Bladder microvascular endothelial cell (primary cell): ENCODE results near the gene GPR87. TPM values are rescaled to one million over a fixed set of nuclear protein-coding genes. Genes with fewer than 3 reads are reported as not detected.

Source experiments
- total RNA-seq: library from RNA; depleted of rRNA; stranded (reverse); fragments of >200 nt; gene quantifications from 2 replicates; pipeline ENCODE4 v1.2.3, GENCODE V29; 2014

Gene GPR87, protein sequence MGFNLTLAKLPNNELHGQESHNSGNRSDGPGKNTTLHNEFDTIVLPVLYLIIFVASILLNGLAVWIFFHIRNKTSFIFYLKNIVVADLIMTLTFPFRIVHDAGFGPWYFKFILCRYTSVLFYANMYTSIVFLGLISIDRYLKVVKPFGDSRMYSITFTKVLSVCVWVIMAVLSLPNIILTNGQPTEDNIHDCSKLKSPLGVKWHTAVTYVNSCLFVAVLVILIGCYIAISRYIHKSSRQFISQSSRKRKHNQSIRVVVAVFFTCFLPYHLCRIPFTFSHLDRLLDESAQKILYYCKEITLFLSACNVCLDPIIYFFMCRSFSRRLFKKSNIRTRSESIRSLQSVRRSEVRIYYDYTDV
- total RNA-seq = 0.49 TPM in 1 of 2 replicates, not detected in the other

GRCh38 chr3:151316267-151316991 lies at the start of gene GPR87:
TSS of gene GPR87 (minus strand) at chr3:151316820. CDS start at chr3:151300100, 16,720 bp downstream.

GRCh38 chr3:151329363-151329762 lies 12.7 kb upstream of the GPR87 start, which contains the start of gene P2RY13:
TSS of gene P2RY13 (minus strand) at chr3:151329549. CDS start at chr3:151329528, 21 bp downstream.

DNA sequence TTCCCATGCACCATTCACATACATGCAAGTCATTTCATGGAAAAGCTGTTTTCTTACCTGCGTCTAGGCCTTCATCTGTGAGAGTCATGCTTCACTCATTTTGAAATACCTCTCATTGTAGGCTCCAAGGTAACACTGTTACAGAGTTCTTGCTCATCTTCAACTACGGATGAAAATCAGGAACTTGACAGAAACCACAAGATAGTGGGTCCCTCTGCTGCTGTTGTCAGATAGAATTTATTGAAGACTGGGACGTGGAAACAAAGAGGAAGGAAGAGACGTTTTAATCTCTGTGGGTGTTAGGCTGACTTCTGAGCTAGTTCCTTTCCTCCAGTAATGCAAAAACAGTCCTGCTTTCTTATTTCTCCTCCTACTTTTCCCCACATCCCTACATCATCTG lies 38.4 kb downstream of the GPR87 start, which contains the start of gene P2RY14:
TSS of gene P2RY14 (minus strand) at position 313 of the 400 bp plus-strand sequence. CDS start 64,226 bp downstream, outside the sequence.

Other genes starting within 250 kb of the GPR87 start
- gene MED12L, start 231.2 kb downstream of the GPR87 start, total RNA-seq = under 0.01 and 0.19 TPM in 2 replicates
- gene GPR171, start 113.6 kb downstream of the GPR87 start, total RNA-seq = not detected in 2 replicates
- not detected in 2 replicates for gene P2RY14, start 38.3 kb downstream of the GPR87 start, total RNA-seq
- not detected in 2 replicates for gene P2RY13, start 12.7 kb upstream of the GPR87 start, total RNA-seq
- gene P2RY12, start 67.9 kb upstream of the GPR87 start, total RNA-seq = not detected in 2 replicates
- under 0.01 and 0.06 TPM in 2 replicates for gene IGSF10, start 144.2 kb upstream of the GPR87 start, total RNA-seq